ENCODE results near the gene VPS52. TPM values are rescaled to one million over a fixed set of nuclear protein-coding genes. Genes with fewer than 3 reads are reported as not detected.

The VPS52 gene
- total RNA-seq, 1 experiment from 2014 or later = 47.1 TPM

GRCh38 chr6:33316603-33317418, 45.1 kb upstream of the VPS52 start:
- peaks cover 59 to 64% of the 10 kb centered on the region in 2 experiments for H3K4me1 Mint-ChIP-seq
- H3K27ac Mint-ChIP-seq = peak overlapping the region in 2 of 3 experiments; percentile 28 to 76; a peak in 2 of 7 replicates
- peak overlapping the region; percentile 61 for H3K4me2 ChIP-seq (ENCODE audit: insufficient read depth, insufficient read length, low read length)

More at GRCh38 chr6:33316603-33317418, 45.1 kb upstream of the VPS52 start:
- Histone ChIP-seq H3K56ac (ENCODE audit: insufficient read length, low read depth, low read length) (no peak overlapping the region), H4K8ac (replicated peaks; ENCODE audit: insufficient read length, low read depth, low read length) (no peak overlapping the region), H4K91ac (ENCODE audit: insufficient read length, low read depth, low read length) (no peak overlapping the region), H3K79me2 (ENCODE audit: insufficient read depth, low read length) (peaks cover 3% of the 10 kb centered on the region; the same call in 1 of the 2 replicates), H3T11ph (ENCODE audit: low read length) (no peak overlapping the region), H3K23ac (ENCODE audit: insufficient read length, low read depth, low read length) (no peak overlapping the region), H4K20me1 (ENCODE audit: control insufficient read depth, insufficient read depth, insufficient read length) (no peaks in the 10 kb centered on the region), H3K4ac (ENCODE audit: low read depth, low read length) (no peak overlapping the region), H2BK120ac (ENCODE audit: low read depth, low read length, poor library complexity, severe bottlenecking) (no peak overlapping the region), H3K27ac (ENCODE audit: insufficient read length, low read depth, low read length) (no peak overlapping the region), H3K79me1 (ENCODE audit: insufficient read depth, low read depth, low read length, poor library complexity, severe bottlenecking) (peaks cover 7% of the 10 kb centered on the region), H2BK20ac (ENCODE audit: low read depth, low read length, poor library complexity, severe bottlenecking) (no peak overlapping the region), H2AFZ (ENCODE audit: low read length) (no peak overlapping the region), H3K18ac (ENCODE audit: insufficient read length, low read depth, low read length) (no peak overlapping the region), H2BK15ac (ENCODE audit: low read depth, low read length) (no peak overlapping the region), H3K9ac (ENCODE audit: extremely low read depth, insufficient read length, low read length) (no peak overlapping the region), H3K27me3 (ENCODE audit: insufficient read depth, low read length) (no peaks in the 10 kb centered on the region), H2BK5ac (ENCODE audit: insufficient read length, low read length) (no peak overlapping the region), H2BK12ac (ENCODE audit: insufficient read length, low read depth, low read length) (no peak overlapping the region), H3K23me2 (ENCODE audit: insufficient read length, low read depth, low read length, poor library complexity, severe bottlenecking) (peaks cover 34% of the 10 kb centered on the region), H3K14ac (ENCODE audit: insufficient read depth, low read length) (no peak overlapping the region), H2AK5ac (ENCODE audit: insufficient read length, low read length) (no peak overlapping the region), H4K5ac (ENCODE audit: insufficient read length, low read depth, low read length) (no peak overlapping the region), H3K9me3 (ENCODE audit: control insufficient read depth, low read depth, low read length) (no peaks in the 10 kb centered on the region), H3K4me1 (ENCODE audit: insufficient read depth, low read length) (peaks cover 3% of the 10 kb centered on the region; the same call in 1 of the 2 replicates)
- peak overlapping the region; percentile 94 to 98 for H3K4me3 Mint-ChIP-seq
- H3K36me3 Mint-ChIP-seq (ENCODE audit: insufficient read depth in 1 of 3, low read depth in 3 of 3) = peaks cover 22 to 47% (median 42%) of the 10 kb centered on the region in 3 experiments; a peak in 6 of 7 replicates
- TF ChIP-seq, protein P1, sequence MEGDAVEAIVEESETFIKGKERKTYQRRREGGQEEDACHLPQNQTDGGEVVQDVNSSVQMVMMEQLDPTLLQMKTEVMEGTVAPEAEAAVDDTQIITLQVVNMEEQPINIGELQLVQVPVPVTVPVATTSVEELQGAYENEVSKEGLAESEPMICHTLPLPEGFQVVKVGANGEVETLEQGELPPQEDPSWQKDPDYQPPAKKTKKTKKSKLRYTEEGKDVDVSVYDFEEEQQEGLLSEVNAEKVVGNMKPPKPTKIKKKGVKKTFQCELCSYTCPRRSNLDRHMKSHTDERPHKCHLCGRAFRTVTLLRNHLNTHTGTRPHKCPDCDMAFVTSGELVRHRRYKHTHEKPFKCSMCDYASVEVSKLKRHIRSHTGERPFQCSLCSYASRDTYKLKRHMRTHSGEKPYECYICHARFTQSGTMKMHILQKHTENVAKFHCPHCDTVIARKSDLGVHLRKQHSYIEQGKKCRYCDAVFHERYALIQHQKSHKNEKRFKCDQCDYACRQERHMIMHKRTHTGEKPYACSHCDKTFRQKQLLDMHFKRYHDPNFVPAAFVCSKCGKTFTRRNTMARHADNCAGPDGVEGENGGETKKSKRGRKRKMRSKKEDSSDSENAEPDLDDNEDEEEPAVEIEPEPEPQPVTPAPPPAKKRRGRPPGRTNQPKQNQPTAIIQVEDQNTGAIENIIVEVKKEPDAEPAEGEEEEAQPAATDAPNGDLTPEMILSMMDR (conservative IDR thresholded peaks at IDR 0.05) = no peak
- H3K9me3 Mint-ChIP-seq = no peaks in the 10 kb centered on the region
- DNase-seq = peak; percentile 44
- H3K27me3 Mint-ChIP-seq (ENCODE audit: low read depth) = no peaks in the 10 kb centered on the region; the same call in 1 of the 2 replicates
- no CpG with 5 or more reads among the region's 19 CpGs for WGBS (ENCODE audit: extremely low coverage, insufficient read length, low lambda C conversion rate)
